GM18498 (cell line): Measurements from ENCODE around the gene EPB41L2.
"Not testable (repeated sequence)": the region's sequence is repeated elsewhere in the genome, so short reads cannot be mapped to it uniquely, and the experiment has no call there.

Experiments used
- ATAC-seq: cut with Tn5 transposase; IDR thresholded peaks from one replicate; pipeline ENCODE4 v1.9.1; 2021; ENCODE audit warnings: mild to moderate bottlenecking, moderate library complexity; ENCODE audit not compliant: unreplicated experiment

The EPB41L2 gene

GRCh38 chr6:130958468-130958867, 104.6 kb downstream of the EPB41L2 start:
- ATAC-seq: no peak

- ATAC-seq: no peak
Measured at GRCh38 chr6:130955755-130956154, 107.3 kb downstream of the EPB41L2 start.

- no peak for ATAC-seq
Measured at GRCh38 chr6:130949553-130949952, 113.5 kb downstream of the EPB41L2 start.

- ATAC-seq: no peak
Measured at GRCh38 chr6:130947464-130947863, 115.6 kb downstream of the EPB41L2 start.

- ATAC-seq: no peak
Measured at GRCh38 chr6:130946076-130946475, 117.0 kb downstream of the EPB41L2 start.

GRCh38 chr6:130945401-130945919, 117.6 kb downstream of the EPB41L2 start:
- ATAC-seq: no peak

GRCh38 chr6:130944486-130944885, 118.6 kb downstream of the EPB41L2 start:
- ATAC-seq: no peak

GRCh38 chr6:130943738-130944137, 119.3 kb downstream of the EPB41L2 start:
- ATAC-seq: no peak

- not testable (repeated sequence) for ATAC-seq
Measured at GRCh38 chr6:130942752-130943151, 120.3 kb downstream of the EPB41L2 start.

- ATAC-seq: no peak
Measured at GRCh38 chr6:130937942-130938604, 125.0 kb downstream of the EPB41L2 start.

- no peak for ATAC-seq
Measured at GRCh38 chr6:130936933-130937332, 126.1 kb downstream of the EPB41L2 start.

- ATAC-seq: no peak
Measured at GRCh38 chr6:130935978-130936377, 127.1 kb downstream of the EPB41L2 start.

GRCh38 chr6:130934848-130935585, 128.0 kb downstream of the EPB41L2 start:
- no peak for ATAC-seq

GRCh38 chr6:130933712-130934200, 129.3 kb downstream of the EPB41L2 start:
- ATAC-seq: no peak

- ATAC-seq: no peak
Measured at GRCh38 chr6:130932921-130933320, 130.1 kb downstream of the EPB41L2 start.

- no peak for ATAC-seq
Measured at GRCh38 chr6:130932438-130932837, 130.6 kb downstream of the EPB41L2 start.

- no peak for ATAC-seq
Measured at GRCh38 chr6:130931683-130932082, 131.4 kb downstream of the EPB41L2 start.

GRCh38 chr6:130929036-130929678, 133.9 kb downstream of the EPB41L2 start:
- ATAC-seq: no peak

- ATAC-seq: no peak
Measured at GRCh38 chr6:130928158-130928912, 134.7 kb downstream of the EPB41L2 start.

- no peak for ATAC-seq
Measured at GRCh38 chr6:130927305-130927704, 135.7 kb downstream of the EPB41L2 start.

- ATAC-seq: no peak
Measured at GRCh38 chr6:130923350-130923749, 139.7 kb downstream of the EPB41L2 start.
